ENCODE results near the gene PCNP. TPM values are rescaled to one million over a fixed set of nuclear protein-coding genes. Genes with fewer than 3 reads are reported as not detected.
"Not testable (repeated sequence)": the region's sequence is repeated elsewhere in the genome, so short reads cannot be mapped to it uniquely, and the experiment has no call there.

The PCNP gene
- total RNA-seq, 4 donors from 2014 or later = 57.6 to 68.6 (median 63.2) TPM

- intact Hi-C loops (cut with DNase I; ENCODE audit: low total_unique reads) = no loop called here
- ATAC-seq = no peak
These were observed 40.4 kb upstream of the PCNP start for GRCh38 chr3:101533603-101533968.

DNA sequence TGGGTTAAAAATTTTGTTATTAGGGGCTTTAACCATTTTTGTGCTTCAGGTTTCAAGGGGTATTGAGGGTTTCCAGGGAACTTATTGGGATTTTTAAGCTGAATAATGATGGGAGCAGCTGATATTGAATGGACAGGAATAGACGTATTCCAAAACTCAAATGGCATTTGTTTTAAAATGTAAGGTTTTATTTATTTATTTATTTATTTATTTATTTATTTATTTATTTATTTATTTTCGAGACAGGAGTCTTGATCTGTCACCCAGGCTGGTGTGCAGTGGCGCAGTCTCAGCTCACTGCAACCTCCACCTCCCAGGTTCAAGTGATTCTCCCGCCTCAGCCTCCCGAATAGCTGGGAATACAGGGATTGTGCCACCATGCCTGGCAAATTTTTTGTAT lies 38.8 kb upstream of the PCNP start:
- intact Hi-C loops (cut with DNase I; ENCODE audit: low total_unique reads) (no loop called here), in situ Hi-C loops (cut with MboI; ENCODE audit: low sequenced_read_pairs in 4 of 4) (no loop called here)
- no peak for ATAC-seq
- TF ChIP-seq CTCF (IDR thresholded peaks at IDR 0.05 in 4 of 5, conservative IDR thresholded peaks at IDR 0.05 in 1 of 5) (no peak), POLR2A (IDR thresholded peaks at IDR 0.05) (no peak)
- Histone ChIP-seq H3K27me3 (no peaks in the 10 kb centered on the region), H3K9me3 (no peaks in the 10 kb centered on the region), H3K36me3 (no peaks in the 10 kb centered on the region), H3K4me1 (peaks cover 0 to 7% of the 10 kb centered on the region in 2 donors), H3K4me3 (no peak overlapping the region), H3K27ac (no peak overlapping the region)
- no peak for DNase-seq

More at GRCh38 chr3:101533603-101533968, 40.4 kb upstream of the PCNP start:
- in situ Hi-C loops (cut with MboI; ENCODE audit: low sequenced_read_pairs in 4 of 4) = no loop called here
- Histone ChIP-seq H3K4me3 (no peak overlapping the region), H3K27ac (no peak overlapping the region), H3K4me1 (peaks cover 0 to 7% of the 10 kb centered on the region in 2 donors), H3K36me3 (no peaks in the 10 kb centered on the region), H3K27me3 (no peaks in the 10 kb centered on the region), H3K9me3 (no peaks in the 10 kb centered on the region)
- no peak for DNase-seq
- TF ChIP-seq POLR2A (IDR thresholded peaks at IDR 0.05) (no peak), CTCF (IDR thresholded peaks at IDR 0.05 in 4 of 5, conservative IDR thresholded peaks at IDR 0.05 in 1 of 5) (no peak)

DNA sequence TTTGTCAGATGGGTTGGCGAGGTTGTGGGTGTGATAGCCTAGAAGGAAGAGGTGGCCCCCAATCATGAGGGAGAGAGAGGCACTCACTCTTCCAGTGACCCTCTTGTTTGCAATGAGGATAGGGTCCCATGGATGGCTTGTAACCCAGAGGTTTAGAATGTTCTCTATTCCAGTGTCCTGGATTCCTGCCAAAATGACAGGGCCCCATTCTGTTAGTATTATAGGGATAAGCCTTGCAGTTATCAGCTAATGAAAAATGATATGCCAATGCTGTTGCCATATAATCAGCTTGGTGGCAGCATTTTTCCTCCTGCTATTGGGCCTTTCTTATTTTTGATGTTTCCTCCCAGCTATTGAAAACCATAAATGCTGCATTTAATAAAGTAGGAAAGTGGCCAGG lies 37.7 kb upstream of the PCNP start:
- no peak overlapping the region for H3K4me3 ChIP-seq
- in situ Hi-C loops (cut with MboI; ENCODE audit: low sequenced_read_pairs in 4 of 4) (no loop called here), intact Hi-C loops (cut with DNase I; ENCODE audit: low total_unique reads) (no loop called here)
- H3K36me3 ChIP-seq = no peaks in the 10 kb centered on the region
- no peak for TF ChIP-seq CTCF (IDR thresholded peaks at IDR 0.05 in 4 of 5, conservative IDR thresholded peaks at IDR 0.05 in 1 of 5)
- no peak for TF ChIP-seq POLR2A (IDR thresholded peaks at IDR 0.05)
- ATAC-seq = no peak
- no peaks in the 10 kb centered on the region for H3K9me3 ChIP-seq
- H3K27me3 ChIP-seq = no peaks in the 10 kb centered on the region
- peaks cover 0 to 7% of the 10 kb centered on the region in 2 donors for H3K4me1 ChIP-seq
- no peak for DNase-seq
- H3K27ac ChIP-seq = no peak overlapping the region

DNA sequence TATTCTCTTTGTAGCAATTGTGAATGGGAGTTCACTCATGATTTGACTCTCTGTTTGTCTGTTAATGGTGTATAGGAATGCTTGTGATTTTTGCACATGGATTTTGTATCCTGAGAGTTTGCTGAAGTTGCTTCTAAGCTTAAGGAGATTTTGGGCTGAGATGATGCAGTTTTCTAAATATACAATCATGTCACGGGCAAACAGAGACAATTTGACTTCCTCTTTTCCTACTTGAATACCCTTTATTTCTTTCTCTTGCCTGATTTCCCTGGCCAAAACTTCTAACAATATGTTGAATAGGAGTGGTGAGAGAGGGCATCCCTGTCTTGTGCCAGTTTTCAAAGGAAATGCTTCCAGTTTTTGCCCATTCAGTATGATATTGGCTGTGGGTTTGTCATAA lies 37.0 kb upstream of the PCNP start:
- in situ Hi-C loops (cut with MboI; ENCODE audit: low sequenced_read_pairs in 4 of 4); intact Hi-C loops (cut with DNase I; ENCODE audit: low total_unique reads); H3K9me3 ChIP-seq; ATAC-seq; H3K4me3 ChIP-seq; DNase-seq; H3K27ac ChIP-seq; H3K36me3 ChIP-seq; H3K4me1 ChIP-seq; H3K27me3 ChIP-seq: not testable (repeated sequence)

- Histone ChIP-seq H3K36me3 (no peaks in the 10 kb centered on the region), H3K9me3 (no peaks in the 10 kb centered on the region), H3K4me3 (no peak overlapping the region), H3K4me1 (no peaks in the 10 kb centered on the region), H3K27ac (no peak overlapping the region), H3K27me3 (no peaks in the 10 kb centered on the region)
- intact Hi-C loops (cut with DNase I; ENCODE audit: low total_unique reads) = no loop called here
- TF ChIP-seq CTCF (IDR thresholded peaks at IDR 0.05 in 4 of 5, conservative IDR thresholded peaks at IDR 0.05 in 1 of 5) (no peak), POLR2A (IDR thresholded peaks at IDR 0.05) (no peak)
- in situ Hi-C loops (cut with MboI; ENCODE audit: low sequenced_read_pairs in 4 of 4) = no loop called here
- no peak for ATAC-seq
- no peak for DNase-seq
These were observed 31.0 kb upstream of the PCNP start for GRCh38 chr3:101542957-101543356.
